Measurements from ENCODE around the gene TPSAB1.

- no peak for TF ChIP-seq CTCF (IDR thresholded peaks at IDR 0.05; ENCODE audit: extremely low read depth in 1 of 2, insufficient read depth in 1 of 2, low read depth in 1 of 2, low read length in 2 of 2)
- TF ChIP-seq POLR2AphosphoS5 (IDR thresholded peaks at IDR 0.05; ENCODE audit: insufficient read depth, low read depth, low read length) = no peak
- TF ChIP-seq MYC (IDR thresholded peaks at IDR 0.05; ENCODE audit: low read depth, low read length) = no peak
- TF ChIP-seq GATA2 (IDR thresholded peaks at IDR 0.05; ENCODE audit: insufficient read depth, insufficient read length, low read depth, low read length) = no peak
Measured at GRCh38 chr16:1210461-1210860, 30.0 kb upstream of the TPSAB1 start.
